Measurements from ENCODE around the gene SH3RF3.

GRCh38 chr2:109429567-109430328 lies 300.7 kb downstream of the SH3RF3 start:
- TF ChIP-seq, protein P1, sequence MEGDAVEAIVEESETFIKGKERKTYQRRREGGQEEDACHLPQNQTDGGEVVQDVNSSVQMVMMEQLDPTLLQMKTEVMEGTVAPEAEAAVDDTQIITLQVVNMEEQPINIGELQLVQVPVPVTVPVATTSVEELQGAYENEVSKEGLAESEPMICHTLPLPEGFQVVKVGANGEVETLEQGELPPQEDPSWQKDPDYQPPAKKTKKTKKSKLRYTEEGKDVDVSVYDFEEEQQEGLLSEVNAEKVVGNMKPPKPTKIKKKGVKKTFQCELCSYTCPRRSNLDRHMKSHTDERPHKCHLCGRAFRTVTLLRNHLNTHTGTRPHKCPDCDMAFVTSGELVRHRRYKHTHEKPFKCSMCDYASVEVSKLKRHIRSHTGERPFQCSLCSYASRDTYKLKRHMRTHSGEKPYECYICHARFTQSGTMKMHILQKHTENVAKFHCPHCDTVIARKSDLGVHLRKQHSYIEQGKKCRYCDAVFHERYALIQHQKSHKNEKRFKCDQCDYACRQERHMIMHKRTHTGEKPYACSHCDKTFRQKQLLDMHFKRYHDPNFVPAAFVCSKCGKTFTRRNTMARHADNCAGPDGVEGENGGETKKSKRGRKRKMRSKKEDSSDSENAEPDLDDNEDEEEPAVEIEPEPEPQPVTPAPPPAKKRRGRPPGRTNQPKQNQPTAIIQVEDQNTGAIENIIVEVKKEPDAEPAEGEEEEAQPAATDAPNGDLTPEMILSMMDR (optimal IDR thresholded peaks at IDR 0.05 in 1 of 3, IDR thresholded peaks at IDR 0.05 in 1 of 3, conservative IDR thresholded peaks at IDR 0.05 in 1 of 3; ENCODE audit: extremely low read depth in 1 of 3, insufficient read depth in 2 of 3, low read length in 3 of 3), result no peak
- TF ChIP-seq EZH2 (IDR thresholded peaks at IDR 0.05; ENCODE audit: low read length), result no peak

Measured in keratinocyte (primary cell).